ENCODE measurements around the gene WNT7B.

Gene WNT7B

DNA sequence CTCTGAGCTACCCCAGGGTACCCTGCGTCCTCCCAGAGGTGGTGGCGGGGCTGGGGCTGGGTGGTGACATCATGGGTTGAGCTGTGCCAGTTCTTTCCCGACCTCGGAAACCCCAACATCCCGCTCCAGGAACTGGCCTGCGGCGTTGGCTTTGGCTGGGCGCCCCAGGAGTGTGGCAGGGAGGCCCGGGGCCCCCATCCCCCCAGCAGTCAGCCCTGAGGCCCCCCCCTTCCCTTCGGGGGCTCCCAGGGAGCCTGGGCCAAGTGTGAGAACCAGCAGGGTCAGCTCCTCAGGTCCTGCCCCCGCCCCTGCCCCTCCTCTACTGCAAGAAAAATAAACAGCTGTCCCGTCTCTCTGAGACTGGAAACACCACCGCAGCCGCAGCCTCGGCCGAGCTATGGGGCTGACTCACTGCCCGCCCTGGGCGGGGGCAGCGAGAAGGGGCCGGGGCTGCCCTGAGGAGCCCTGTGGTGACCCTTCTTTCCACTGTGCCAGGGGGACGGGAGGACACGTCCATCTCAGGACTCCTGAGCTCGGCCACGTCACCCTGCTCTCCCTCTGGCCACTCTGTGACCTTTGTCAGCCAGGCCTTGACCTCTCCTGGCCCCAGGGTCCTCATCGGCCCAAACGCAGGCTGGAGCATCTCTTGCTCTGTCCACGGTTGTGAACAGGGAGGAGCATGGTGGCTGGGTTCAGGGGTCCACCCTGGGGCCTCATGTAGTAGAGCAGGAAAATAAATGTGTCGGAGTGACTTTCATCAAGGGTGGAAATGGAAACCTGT, 73.4 kb downstream of the WNT7B start:
- DNase-seq = no peak

DNA sequence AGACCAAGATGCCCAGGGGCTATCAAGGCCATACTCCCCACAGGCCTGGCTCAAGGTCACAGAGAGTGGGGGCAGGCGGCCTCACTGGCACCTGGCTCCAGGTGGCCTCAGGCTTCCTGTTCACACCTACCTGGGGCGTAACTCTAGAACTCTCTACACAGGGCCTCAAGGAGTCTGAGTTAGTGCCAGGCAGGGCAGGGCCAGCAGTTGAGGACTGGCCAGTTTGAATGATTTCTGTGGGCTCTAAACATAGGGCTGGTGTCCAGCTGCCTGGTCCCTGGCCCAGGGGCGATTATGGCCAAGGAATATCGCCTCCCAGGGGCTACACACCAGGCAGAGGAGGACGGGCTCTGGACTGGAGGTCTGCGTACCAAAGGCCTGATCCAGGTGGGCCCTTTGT, 79.2 kb downstream of the WNT7B start:
- DNase-seq = no peak

DNA sequence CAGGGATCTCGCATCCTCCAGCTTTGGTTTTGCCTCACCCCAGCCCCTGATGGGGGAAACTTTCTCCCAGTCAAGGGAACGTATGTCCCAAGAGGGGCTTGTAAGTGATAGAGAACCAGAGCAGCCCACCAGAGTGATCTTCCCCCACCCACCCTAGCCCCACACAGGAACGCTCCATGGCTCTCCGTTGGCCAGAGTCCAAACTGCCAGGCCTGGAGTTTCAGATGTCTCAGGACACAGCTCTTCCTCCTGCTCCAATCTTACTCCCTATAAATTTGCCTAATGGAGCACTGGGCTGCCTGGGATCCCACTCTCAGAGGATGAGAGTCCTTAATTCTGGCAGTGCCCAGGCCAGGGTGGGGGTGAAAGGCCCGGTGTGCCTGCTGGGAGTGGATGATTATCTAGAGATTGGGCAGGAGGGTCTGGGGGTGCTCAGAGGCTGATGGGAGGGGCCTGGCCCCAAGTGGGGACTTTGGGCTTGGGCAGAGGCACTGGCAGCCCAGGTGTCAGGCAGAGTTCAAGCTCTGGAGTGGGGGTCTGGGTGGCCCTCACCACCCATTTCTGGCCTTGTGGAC, 79.9 kb downstream of the WNT7B start:
- no peak for DNase-seq

DNA sequence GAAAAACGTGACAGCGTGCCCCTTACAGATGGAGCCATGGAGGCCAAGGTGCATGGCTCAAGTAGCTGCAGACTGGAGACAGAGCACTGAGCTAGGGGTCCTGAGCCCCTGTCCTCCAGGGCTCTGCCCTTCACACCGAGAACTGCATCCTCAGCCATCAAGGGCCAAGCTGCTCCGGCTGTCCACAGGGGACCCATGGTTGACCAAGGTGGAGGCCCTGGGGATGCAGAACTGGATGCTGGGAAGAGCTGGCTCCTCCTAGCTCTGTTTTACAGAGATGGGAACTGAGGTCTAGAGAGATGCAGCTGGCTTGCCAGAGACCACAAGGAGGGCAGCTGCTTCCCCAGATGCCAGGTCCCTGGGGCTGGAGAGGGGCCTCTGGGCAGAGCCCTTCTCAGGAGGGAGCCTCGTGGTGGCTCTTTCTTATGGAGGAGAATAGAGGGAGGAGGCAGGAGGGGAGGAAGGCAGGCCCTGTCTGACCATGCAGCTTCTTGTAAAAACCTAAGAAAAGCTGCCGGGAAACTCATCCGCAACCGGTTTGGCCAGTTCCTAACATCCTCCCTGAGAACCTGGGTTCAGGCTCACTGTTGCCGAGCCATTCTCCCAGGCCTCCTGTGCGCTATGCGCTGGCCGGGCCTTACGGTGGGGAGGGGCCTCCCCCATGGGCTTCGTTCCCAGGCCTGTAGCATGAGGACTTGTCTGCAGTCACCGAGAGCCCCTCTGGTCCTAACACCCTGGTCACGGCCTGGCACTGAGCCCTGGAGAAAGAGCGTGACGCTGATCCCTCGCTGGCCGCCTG, 80.6 kb downstream of the WNT7B start:
- DNase-seq = no peak

DNA sequence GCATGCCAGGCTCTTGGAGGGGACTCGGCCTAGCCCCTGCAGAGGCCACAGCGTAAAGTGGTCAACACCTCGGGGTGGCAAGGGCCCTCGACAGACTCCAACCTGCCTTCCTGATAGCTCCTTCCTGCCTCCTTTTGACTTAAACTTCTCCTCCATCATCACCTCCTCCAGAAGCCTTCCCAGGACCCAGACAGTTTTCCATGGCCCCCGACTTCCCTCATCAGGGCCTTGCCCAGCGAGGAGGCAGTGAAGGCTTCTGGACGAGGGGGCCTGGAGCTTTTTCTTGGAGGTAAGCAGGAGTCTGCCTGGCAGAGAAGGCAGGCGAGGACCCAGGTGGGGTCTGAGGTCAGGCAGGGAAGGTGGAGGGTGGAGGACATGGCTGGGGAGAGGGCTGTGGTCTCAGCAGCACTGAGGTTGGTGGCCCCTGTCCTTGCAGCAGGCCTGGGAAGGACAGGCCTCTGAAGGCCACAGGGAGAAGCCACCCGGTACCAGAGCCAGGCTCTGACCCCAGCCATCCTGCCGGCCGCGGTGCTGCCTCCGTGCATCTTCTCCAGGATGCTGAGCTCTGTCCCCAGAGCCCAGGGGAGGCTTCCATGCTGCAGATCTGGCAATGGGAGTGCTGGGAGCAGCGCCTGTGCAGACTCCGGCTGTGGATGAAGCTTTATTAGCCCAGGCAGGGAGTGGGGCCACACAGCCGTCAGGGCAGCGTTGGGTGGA, 81.4 kb downstream of the WNT7B start:
- DNase-seq = no peak

DNA sequence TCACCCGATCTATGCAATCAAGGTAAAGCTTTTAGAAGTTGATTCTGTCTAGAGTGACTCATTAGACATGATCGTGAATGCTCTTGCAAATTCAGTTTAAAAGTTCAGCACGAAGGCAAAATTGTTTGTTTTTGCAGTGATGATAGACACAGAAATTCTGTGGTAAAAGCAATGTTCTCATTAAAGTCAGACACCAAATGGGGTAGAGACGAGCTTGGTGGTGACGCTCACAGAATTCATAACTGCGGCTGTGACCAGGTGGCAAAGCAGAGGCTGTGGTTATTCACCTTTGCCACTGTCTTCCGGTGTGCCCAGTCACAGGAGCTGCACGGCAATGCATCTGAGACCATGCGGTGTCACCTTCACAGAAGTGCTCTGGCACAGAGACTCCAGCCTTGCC, 83.4 kb downstream of the WNT7B start:
- no peak for DNase-seq

DNA sequence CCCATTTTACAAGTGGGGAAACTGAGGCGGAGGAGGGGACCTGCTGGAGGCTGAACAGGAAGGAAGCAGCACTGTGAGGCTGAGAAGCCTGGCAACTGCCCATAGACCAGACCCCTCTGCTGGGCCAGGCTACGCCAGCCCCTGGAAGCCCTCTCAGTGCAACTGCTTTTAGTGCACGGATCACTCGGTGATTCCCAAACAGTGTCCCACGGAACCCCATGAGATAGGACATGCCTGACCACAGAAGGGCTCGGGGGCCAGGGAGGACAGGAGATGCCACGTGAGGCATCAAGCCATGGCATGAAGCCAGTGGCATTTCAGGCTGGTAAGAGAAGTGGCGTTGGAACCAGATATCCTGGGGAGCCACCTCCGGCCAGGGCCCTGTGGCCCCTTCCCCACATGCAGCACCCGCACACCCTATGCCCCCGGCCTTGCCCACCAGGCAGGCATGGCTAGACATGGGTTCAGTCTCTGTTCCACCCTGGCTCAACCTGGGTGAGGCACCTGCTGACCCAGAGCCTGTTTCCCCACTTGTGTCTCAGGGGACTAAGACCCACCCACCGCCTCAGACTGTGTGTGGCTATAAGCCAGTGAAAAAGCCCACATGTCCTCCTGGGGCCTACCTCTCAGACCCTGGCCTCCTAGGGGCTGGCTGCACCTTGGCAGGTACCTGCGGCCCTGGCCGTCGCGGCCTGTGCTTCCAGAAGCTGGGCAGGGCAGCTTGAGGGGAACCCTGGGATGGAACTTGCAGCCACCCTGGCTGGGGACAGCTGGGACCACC, 84.1 kb downstream of the WNT7B start:
- DNase-seq = no peak

DNA sequence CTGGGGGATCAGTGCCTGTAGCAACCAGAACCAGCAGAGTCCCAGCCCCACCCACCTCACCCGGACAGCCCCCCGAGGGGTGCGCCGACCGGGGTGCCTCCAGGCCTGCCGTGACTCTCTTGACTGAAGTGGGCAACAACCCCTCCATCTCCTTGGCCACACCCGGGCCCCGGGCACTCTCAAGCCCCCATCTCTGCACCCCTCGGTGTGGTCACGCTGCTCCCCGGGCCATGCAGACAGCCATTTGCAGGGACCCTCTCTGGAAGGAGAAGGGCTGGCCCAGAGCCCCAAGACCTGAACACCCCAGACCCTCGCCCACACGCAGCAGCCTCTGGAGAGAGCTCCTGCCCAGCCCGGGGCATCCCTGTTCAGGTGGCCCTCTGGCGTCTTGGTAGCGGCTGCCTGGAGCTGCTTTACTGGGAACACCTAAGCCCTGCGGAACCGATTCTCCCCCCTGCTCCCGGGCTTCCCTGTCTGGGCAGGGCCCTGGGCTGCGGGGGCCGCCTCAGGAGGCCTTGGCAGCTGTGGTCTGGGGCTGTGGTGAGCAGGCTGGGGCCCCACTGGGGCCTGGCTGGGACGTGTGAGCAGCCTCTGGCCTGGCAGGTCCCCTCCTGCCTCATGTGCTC, 84.9 kb downstream of the WNT7B start:
- DNase-seq = no peak

DNA sequence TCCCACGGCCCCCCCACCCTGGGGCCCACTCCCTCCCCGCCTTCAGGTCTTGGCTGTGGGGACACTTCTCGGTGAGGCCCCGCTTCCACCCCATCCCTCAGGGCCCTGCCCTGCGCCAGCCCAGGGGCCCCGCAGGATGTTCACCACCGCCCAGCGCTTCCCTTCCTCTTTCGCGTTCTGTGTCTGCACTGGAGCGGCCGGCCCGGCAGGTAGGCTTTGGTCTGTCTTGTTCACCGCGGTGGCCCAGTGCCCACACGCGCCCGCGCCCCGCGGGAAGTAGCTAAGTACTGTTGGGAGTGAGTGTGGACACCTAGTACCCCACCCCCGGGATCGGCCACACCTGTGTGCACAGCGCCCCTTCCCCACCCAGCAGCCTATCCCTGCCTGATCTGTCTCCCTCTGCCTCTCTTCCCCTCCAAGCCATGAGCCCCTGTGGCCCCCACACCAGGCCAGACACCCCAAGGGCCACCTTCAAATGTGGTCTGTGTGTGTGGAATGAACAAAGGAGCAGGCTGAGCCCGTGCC, 85.4 kb downstream of the WNT7B start:
- DNase-seq = no peak

DNA sequence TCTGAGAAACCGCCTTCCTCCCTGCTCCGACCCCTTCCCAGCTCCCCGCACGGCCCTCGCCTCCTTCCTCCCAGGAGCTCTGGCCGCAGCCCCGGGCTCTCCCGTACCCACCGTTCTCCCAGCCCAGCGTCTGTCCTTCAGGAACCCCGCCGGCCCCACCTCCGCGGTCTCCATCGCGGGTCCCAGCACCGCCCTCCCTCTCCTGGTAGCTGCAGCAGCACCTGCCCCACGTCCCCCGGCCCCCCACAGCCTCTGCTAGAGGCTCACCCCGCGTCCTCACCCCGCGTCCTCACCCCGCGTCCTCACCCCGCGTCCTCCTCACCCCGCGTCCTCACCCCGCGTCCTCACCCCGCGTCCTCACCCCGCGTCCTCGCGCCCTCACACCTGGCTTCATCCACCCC, 85.9 kb downstream of the WNT7B start:
- no peak for DNase-seq

DNA sequence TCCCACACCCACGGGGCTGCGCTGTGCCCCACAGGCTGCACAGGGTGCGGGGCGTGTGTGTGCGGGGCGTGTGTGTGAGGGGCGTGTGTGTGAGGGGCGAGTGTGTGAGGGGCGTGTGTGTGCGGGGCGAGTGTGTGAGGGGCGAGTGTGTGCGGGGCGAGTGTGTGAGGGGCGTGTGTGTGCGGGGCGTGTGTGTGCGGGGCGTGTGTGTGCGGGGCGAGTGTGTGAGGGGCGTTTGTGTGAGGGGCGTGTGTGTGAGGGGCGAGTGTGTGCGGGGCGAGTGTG, 86.7 kb downstream of the WNT7B start:
- DNase-seq = no peak

DNA sequence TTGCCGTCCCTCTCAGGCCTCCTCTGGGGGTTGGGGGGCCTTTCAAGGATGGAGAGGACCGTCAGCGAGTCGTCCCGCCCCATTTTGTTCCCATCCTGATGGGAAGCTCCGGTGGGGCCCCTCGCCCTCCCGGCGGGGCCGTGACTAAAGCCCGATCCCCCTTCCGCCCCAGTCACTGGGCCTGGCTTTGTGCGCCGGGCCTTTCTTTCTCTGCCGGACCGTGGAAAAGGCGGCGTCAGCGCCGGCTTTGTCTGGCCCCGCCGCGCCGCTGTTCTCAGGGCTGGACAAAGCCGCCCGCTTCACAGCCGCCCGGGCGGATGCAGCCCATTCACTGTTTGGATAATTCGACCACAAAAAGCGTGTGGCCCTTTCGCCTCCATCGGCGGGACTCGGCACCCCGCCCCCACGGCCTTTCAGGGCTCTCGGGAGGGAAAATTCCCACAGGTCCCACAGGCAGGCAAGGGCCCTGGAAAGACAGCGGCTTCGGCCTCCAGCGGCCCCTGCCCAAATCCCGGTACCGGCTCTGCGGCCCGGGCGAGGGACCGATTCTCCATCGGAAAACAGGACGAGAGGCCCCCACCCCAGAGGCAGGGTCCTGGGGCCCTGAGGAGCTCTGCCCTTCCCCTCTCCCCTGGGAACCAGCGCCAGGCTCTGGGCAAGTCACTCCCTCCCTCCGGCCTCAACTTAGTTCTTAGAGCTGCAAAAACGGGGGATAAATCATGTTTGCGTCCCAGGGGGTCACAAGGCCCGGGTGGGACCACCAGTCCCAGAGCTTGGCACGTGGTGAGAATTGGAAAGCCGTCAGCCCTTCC, 87.2 kb downstream of the WNT7B start:
- DNase-seq = no peak

DNA sequence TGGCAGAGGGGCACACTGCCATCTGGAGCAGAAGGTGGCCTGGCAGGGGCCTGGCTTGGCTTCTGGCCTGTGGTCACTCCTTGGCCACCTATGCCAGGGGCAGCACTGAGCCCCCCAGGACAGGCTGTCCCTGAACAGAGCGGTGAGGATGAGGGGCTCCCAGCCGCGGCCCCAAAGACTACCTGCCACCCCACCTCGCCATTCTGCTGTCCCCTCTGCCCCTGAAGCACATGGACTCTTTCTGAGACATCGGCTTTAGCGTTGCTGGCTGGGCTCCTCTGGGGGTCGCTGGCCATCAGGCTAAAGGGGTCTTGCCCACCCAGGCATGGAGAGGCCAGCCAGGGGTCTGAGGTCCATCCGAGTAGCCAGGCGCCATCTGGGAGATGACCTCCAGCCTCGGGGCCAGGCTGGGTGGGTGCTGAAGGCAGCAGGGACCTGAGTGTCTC, 87.8 kb downstream of the WNT7B start:
- no peak for DNase-seq

DNA sequence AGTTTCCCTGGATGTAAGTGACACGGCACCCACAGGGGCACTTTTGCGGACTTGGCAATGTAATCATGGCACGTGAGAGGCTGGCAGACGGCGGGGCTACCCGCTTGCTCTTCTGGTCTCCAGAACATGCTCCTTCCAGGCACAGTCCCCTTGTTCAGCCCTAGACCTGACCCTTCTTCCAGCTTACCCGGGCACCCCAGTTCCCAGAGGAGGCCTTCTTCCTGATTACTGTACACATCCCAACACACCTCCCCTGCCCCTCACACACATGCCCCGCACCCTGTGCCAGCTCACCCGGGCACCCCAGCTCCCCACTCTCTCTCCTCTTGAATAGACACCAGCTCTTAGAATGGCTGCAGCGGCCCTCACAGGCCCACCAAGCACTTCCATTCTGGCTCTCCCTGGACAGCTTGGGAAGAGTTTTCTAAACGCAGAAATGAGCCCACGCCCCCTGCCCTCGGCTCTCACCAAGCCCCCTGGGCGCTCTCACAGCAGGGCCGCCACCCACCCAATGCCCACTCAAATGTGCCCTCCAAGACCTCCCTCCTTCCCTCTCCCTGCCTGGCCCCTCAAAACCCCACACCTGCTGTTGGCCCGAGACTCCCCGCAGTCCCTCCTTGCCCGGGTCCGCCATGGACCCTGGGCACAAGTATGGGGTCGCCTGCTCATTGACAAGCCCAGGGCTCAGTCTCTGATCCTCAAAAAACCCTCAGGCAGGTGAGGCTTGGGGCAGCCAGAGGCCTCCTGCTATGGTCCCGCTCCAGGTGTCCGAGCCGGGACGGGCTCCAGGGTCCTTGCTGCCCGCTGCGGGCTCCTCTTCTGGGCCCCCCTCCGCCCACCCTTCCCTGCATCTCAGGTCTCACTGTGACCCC, 88.5 kb downstream of the WNT7B start:
- DNase-seq = no peak

DNA sequence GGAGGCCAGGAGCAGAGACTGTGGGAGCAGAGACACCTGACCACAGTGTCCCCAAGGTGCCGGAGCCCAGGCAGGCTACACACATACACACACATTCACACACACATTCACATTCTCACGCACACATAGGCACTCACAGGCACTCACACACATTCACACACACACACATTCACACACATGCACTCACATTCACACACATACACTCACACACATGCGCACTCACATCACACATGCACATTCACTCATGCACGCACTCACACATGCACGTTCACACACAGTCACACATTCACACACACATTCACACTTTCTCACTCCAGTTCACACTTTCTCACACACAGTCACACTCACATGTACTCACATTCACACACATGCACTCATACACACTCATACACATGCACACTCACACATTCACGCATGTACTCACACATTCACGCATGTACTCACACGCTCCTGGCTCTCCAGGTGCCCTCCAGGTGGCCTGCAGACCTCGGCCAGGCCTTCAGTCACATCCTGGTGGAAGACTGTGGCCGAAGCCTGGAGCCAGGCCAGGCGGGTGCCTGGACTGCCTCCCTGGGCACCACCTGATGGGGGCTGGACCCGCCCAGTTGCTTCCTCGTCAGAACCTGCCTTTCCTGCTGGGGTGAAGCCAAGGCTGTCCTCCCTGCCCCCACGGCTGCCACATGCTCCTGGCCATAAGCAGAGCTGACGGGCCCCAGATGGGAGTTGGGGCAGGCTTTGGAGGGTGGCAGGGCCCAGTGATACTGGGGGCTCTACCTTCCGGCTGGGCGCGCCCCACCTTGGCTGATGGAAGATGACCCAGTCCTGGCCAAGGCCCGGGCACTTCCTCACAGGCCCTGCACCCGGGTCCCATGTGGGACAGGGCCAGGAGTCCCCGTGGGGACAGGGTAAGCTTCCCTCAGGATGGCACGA, 89.5 kb downstream of the WNT7B start:
- DNase-seq = no peak

DNA sequence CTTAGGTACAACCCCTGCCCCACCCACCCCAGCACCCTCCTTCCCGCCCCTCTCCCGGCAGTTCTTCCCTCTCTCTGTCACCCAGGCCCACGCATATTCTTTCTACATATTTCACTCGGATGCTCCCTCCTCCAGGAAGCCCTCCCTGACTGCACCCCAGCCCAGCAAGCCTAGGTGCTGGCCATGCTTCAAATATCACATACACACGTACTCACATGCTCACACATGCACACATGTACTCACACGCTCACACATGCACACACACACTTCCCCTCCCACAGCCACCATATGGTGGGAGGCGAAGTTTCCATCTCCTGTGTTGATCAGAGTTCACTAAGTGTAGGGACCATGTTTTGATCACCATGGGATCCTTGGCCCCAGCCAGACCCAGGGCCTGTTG, 90.4 kb downstream of the WNT7B start:
- DNase-seq = no peak

DNA sequence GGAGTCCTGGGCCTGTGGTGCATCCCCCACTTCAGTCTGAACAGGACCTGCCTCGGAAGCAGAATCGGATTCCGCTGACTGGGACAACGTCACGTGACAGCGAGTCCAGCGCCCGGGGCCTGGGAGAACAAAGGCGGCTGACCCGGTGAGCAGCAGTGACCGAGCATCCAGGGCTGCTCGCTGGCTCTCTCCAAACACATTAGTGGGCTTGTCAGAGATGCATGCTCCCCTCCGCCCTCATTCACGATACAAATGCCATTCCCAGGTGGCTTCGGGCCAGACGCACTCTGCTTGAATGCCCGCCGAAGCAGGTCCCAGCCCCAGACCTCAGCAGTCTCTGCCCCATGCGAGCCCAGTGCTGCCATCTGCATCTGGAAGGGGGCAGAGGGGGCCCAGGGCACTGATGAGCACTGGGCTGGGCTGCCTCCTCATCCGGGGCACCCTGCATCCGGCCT, 91.0 kb downstream of the WNT7B start:
- no peak for DNase-seq

DNA sequence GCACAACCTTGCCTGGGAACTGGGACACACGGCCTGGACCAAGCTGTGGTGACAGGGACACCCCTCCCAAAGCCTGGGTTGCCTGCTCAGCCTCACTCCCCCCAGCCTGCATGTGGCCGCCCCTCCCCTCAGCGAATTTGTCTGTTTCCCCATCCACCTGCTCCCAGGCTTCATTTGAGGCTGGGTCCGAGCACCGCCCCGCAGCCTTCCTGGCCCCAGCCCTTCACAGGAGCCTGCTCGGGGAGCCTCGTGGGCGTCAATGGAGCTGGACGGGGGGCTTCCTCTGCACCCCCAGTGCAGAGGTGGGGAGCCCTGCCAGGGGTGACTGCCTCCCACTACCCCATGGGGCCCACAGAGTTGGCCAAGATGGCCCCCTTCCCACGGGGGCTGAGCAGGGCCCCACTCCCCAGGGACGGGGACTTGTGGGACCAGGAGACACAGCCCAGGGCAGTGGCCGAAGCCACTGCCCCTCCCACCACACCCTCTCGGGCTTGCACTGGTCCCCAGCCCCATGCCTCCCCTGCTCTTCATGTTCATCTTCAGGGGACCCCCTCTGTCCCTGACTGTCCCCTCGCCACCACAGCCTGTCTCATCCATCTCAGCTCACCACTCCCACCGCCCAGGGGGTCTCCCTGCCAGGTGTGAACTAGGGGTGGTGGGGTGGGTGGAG, 91.7 kb downstream of the WNT7B start:
- DNase-seq = no peak
